IPS-18c (cell line): ENCODE data around the gene MRPL58.
"Not testable (repeated sequence)": the region's sequence is repeated elsewhere in the genome, so short reads cannot be mapped to it uniquely, and the experiment has no call there.

ENCODE experiments used
- H3K4me3 ChIP-seq: 2 replicates; pipeline ENCODE4 v1.7.0; 2013; ENCODE audit warnings: low read depth, mild to moderate bottlenecking, low read length, moderate library complexity; ENCODE audit not compliant: insufficient read depth
- H3K9me3 ChIP-seq: one replicate; pipeline ENCODE4 v1.6.1; 2013; ENCODE audit warnings: mild to moderate bottlenecking, low read length, moderate library complexity; ENCODE audit not compliant: control insufficient read depth, insufficient read depth

MRPL58 gene

DNA sequence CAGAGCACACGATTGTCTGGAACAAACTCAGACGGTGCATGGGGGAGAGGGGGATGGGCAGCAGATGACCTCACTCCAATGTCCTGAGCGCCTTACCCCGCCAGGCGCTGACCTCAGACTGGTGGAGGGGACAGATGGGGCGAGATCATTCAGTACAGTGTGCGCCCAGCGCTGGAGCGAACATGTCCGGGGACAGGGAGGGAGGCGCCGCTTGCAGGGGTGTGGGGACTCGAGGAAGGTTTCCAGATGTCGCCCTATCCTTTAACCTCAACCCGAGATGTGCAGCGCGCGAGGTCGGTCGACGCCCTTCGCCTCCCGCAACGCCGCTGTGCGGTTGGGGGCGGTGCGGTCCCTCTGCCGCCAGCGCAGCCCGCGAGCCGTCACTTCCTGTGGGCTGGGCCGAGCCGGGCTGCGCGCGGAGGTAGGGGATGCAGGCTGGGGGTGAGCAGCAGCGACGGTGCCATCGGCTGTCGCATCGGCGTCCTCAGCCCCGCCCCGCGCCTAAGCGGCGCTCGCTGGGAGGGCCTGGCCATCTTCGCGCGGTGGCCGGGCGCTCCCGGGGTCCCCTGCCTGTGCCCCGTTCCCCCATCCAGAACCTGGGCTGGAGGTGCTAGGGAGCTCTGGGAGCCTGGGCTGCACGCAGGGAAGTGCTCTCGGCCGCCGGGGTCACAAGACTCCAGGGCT lies 30.3 kb upstream of the MRPL58 start:
- peaks cover 4% of the 10 kb centered on the region for H3K9me3 ChIP-seq
- peak overlapping the region; percentile 81 for H3K4me3 ChIP-seq

DNA sequence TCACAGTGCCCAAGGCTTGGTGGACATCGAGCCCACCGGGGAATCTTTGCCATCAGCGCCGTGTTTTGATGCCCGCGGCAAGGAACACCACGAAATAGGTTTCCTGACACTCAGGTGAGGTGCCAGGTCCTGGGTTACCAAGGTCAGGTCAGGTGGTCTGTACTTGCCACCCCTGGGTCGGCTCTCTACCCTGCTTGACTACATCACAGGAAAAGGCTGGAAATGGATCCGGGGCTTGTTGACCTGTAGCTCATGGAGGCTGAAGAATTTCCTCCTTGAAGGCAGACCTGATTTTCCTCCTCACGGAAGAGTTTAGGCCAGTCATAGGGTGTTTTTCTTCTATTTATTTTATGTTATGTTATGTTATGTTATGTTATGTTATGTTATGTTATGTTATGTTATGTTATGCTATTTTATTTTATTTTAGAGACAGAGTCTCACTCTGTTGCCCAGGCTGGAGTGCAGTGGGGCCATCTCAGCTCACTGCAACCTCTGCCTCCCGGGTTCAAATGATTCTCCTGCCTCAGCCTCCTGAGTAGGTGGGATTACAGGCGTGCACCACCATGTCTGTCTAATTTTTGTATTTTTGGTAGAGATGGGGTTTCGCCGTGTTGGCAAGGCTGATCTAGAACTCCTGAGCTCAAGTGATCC lies 29.7 kb upstream of the MRPL58 start:
- not testable (repeated sequence) for H3K9me3 ChIP-seq
- peak overlapping the region; percentile 81 for H3K4me3 ChIP-seq

GRCh38 chr17:74986206-74986576 lies 26.3 kb upstream of the MRPL58 start:
- Histone ChIP-seq H3K9me3 (peaks cover 4% of the 10 kb centered on the region), H3K4me3 (no peak overlapping the region)

DNA sequence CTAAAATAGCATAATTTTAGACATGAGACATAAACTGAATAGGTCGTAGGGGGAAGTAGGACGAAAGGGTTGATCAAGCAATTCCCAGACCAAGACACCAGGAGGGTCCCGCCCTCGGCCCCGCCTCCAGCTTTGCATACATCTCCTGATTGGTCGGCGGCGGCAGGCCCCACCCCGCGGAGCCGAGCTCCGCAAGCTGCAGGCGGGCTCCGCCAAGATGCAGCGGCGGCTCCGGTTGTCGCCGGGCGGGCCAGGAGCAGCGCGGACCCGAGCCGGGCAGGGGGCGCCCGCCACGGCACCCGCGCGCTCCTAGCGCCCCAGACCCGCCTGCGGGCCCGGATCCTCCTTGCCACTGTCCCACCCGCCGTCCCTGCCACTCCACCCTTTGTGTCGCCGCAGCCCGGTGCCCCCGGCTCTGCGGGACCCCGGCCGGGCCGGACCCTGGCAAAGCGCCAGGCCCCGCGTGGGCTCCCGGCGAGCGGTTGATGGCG lies 25.0 kb upstream of the MRPL58 start, which contains the start of gene CDR2L:
Gene CDR2L, plus strand, starts transcription at position 215 of the 491 bp plus-strand sequence. CDS start 412 bp downstream, outside the sequence.
- Histone ChIP-seq H3K9me3 (no peaks in the 10 kb centered on the region), H3K4me3 (peak within 1 kb of the TSS; percentile 88)

- H3K9me3 ChIP-seq: no peaks in the 10 kb centered on the region
- peak overlapping the region; percentile 88 for H3K4me3 ChIP-seq
These were observed 24.4 kb upstream of the MRPL58 start for GRCh38 chr17:74987909-74988711.

- no peaks in the 10 kb centered on the region for H3K9me3 ChIP-seq
- no peak overlapping the region for H3K4me3 ChIP-seq
These were observed 21.8 kb upstream of the MRPL58 start for GRCh38 chr17:74990581-74991105.

- Histone ChIP-seq H3K9me3 (no peaks in the 10 kb centered on the region), H3K4me3 (no peak overlapping the region)
These were observed 20.2 kb upstream of the MRPL58 start for GRCh38 chr17:74992223-74992622.

GRCh38 chr17:74994440-74994839 lies 18.0 kb upstream of the MRPL58 start:
- H3K9me3 ChIP-seq: no peaks in the 10 kb centered on the region
- no peak overlapping the region for H3K4me3 ChIP-seq

DNA sequence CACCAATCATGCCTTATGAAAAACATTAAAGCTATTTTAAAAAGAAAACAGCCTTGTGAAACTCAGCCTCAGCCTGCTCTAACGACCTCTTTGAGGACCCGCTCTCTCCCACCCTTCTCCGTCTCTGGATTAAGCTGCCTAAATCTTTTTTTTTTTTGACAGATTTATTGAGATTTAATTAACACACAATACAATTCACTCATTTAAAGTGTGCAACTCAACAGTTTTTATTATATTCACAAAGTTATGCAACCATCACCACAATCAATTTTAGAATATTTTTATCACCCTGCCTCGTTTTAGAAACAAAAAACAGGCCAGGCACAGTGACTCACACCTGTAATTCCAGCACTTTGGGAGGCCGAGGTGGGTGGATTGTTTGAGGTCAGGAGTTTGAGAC lies 16.6 kb upstream of the MRPL58 start:
- no peak overlapping the region for H3K4me3 ChIP-seq
- H3K9me3 ChIP-seq: no peaks in the 10 kb centered on the region

- Histone ChIP-seq H3K4me3 (no peak overlapping the region), H3K9me3 (no peaks in the 10 kb centered on the region)
These were observed 13.7 kb upstream of the MRPL58 start for GRCh38 chr17:74998783-74999182.

GRCh38 chr17:74999523-74999922 lies 12.9 kb upstream of the MRPL58 start:
- Histone ChIP-seq H3K4me3 (no peak overlapping the region), H3K9me3 (no peaks in the 10 kb centered on the region)

- H3K9me3 ChIP-seq: no peaks in the 10 kb centered on the region
These were observed 10.3 kb upstream of the MRPL58 start for GRCh38 chr17:75001915-75002843.

DNA sequence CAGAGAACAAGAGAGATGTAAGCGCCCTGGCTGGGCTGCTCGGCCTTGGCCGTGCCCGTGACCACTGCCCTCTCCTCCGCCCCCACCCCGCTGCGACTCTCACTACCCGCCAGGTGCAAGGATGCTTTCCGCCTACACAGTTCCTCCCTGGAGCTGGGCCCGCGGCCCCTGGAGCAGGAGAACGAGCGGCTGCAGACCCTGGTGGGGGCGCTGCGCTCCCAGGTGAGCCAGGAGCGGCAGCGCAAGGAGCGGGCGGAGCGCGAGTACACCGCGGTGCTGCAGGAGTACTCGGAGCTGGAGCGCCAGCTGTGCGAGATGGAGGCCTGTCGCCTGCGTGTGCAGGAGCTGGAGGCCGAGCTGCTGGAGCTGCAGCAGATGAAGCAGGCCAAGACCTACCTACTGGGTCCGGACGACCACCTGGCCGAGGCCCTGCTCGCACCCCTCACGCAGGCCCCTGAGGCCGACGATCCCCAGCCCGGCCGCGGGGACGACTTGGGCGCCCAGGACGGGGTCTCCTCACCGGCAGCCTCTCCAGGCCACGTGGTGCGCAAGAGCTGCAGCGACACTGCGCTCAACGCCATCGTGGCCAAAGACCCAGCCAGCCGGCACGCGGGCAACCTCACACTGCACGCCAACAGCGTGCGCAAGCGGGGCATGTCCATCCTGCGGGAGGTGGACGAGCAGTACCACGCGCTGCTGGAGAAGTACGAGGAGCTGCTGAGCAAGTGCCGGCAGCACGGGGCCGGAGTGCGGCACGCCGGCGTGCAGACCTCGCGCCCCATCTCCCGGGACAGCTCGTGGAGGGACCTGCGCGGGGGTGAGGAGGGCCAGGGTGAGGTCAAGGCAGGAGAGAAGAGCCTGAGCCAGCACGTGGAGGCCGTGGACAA lies 9.2 kb upstream of the MRPL58 start:
- no peak overlapping the region for H3K4me3 ChIP-seq

More at GRCh38 chr17:75001915-75002843, 10.3 kb upstream of the MRPL58 start:
- H3K4me3 ChIP-seq: no peak overlapping the region

DNA sequence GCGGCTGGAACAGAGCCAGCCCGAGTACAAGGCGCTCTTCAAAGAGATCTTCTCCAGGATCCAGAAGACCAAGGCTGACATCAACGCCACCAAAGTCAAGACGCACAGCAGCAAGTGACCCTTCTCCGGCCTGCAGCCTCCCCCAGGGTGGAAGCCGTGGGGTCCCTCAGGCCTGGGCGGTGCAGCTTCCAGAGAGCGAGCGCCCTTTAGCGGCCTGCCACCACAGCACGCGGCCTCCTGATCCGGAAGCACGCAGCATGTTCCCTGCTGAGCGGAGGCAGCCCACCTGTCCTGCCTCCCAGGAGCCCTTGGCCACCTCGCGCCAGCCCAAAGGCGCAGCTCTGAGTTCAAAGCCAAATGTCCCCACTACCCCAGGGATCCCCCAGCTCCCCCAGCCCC lies 8.5 kb upstream of the MRPL58 start:
- H3K9me3 ChIP-seq: no peaks in the 10 kb centered on the region

More for the DNA sequence above, 9.2 kb upstream of the MRPL58 start:
- no peaks in the 10 kb centered on the region for H3K9me3 ChIP-seq

GRCh38 chr17:75004371-75004770 lies 8.1 kb upstream of the MRPL58 start:
- Histone ChIP-seq H3K9me3 (no peaks in the 10 kb centered on the region), H3K4me3 (no peak overlapping the region)

More for the DNA sequence above, 8.5 kb upstream of the MRPL58 start:
- H3K4me3 ChIP-seq: no peak overlapping the region

GRCh38 chr17:75005291-75005690 lies 7.2 kb upstream of the MRPL58 start:
- no peak overlapping the region for H3K4me3 ChIP-seq
- H3K9me3 ChIP-seq: no peaks in the 10 kb centered on the region
